Measurements from ENCODE around the gene PVALEF.

Gene PVALEF

DNA sequence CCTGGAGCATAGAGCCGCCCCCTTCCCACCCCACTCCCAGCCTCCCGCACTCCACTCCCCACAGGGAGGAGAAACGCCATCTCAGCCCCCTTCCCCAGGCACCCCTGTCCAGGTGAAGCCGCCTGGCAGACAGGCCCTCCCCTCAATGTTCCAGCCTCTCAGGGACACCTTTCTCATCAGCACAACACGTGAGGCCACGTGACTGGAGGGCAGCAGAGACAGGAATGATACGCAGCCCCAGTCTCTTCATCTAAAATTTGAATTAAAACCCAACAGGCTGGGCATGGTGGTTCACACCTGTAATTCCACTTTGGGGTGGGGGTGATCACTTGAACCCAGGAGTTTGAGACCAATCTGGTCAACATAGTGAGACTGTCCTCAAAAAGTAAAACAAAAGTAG lies 20.9 kb downstream of the PVALEF start:
- no peak for DNase-seq

DNA sequence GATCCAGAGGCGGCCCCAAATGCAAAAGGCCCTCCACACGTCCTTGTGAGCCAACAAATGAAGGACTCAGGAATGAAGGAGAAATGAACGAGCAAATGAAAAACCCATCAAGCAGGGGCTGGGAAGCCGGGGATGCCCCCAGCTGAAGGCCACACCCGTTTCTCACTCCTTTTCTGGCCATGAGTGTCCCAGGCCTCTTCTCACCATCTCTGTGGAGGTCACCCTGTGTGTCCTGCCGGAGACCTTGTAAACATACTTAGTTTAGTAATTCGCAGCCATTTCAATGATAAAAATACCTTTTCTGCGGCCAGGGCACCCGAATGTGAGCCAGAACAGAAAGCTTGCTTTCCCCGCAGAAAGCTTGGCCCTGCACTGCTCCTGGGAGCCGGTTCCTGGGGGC lies 21.8 kb downstream of the PVALEF start:
- no peak for DNase-seq

DNA sequence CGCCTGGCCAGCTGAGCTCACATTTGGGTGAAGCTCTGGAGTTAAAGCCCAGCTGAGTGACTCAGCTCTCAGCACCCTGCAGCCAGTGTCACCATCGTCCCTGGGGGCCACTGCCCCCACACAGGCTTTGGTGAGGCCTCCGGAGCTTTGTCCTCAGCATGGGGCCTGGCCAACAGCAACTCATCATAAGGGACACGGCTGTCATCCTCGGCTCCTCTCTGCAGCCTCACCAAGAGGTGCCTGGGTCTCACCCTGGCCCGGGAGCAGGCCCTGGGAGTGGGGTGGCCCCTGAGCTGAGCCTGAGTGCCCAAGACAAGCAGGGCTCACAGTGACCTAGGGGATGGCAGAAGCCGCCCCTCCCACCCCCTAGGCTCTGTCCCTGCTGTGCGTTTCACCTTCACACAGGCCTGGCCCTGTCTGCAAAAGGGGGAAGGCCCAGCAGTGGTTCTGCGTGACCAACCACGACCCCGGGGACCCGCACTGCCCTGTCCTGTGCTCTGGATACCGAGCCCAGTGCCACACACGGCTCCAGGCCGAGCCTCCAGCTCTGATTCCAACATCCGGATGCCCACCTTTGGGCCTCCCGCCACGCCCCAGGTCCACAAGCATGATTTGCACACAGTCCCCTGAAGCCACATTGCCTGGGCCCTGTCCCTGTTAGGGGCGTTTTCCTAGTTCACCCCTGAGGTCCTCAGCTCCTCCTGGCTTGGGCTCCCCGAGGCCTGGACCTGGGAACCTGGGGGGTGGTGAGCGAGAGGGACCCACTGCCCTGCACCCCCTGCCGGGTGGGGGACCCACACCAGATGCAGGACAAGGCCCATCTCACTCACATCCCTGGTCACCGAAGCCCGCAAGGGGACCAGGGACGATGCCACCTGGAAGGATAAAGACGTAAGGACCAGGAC lies 22.5 kb downstream of the PVALEF start:
- no peak for DNase-seq

DNA sequence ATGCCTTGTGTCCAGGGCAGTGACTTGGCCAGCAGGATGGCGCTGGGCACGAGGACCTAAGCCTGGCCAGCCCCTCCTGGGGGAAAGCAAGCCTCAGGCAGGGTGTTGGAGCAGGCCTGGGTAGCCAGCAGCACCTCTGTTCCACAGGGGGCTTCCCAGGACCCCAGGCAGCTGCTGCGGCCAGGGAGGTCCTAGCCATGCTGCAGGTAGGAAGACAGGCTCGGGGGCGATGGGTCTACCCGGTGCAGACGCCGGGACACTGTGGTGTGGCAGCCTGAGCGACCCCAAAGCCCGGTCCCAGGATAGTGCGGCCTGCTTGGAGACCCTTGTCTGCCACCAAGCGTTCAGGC lies 23.2 kb downstream of the PVALEF start:
- DNase-seq, result no peak

DNA sequence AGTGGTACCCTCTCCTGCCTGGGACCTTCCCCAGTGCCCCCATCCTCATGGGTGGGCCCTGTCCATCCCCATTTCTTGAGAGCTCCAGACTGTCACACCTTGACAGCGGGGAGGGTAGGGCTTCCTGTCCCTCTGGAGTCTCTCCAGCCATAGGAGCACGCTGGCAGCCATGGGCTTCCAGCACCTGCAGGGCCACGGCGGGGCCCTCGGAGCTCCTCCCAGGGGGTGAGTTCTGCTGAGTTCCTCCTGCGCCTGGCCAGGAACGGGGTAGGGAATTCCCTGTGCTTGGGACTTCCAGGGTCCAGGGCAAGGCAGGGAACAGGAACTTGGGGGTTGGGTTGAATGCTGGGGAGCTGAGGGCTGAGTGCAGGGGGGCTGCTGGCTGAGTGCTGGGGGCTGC lies 23.7 kb downstream of the PVALEF start:
- no peak for DNase-seq

DNA sequence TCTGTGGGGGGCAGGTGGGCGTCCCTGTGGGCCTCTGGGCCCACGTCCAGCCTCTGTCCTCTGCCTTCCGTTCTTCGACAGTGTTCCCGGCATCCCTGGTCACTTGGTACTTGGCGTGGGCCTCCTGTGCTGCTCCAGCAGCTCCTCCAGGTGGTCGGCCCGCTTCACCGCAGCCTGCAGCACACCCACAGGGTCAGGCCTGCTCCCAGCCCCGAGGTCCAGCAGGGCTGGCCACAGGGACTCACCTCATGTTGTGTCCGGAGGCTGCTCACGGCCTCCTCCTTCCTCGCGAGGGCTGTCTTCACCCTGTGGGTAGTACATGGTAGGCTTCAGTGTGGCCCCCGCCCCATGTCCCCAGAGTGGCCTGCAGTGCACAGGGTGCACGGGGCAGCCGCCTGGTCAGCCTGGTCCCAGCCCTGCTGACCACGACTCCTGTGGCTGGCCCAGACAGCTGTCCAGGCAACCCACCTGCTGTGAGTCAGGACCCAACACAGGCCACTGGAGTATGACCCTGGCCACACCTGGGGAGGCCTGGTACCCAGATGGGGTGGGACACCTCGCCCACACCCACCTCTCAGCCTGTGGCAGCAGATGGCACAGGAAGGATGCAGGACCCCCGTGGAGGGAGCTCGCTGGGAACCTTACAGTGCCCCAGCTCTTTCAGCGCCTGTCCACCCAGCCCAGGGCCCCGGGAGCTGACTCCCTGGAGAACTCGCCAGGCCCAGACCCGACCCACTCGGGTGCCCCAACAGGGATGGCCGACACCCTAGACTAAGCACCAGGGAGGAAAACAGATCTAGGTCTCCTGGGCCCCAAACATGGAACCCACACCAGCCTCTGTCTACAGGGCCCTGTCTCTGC lies 24.6 kb downstream of the PVALEF start:
- no peak for DNase-seq

DNA sequence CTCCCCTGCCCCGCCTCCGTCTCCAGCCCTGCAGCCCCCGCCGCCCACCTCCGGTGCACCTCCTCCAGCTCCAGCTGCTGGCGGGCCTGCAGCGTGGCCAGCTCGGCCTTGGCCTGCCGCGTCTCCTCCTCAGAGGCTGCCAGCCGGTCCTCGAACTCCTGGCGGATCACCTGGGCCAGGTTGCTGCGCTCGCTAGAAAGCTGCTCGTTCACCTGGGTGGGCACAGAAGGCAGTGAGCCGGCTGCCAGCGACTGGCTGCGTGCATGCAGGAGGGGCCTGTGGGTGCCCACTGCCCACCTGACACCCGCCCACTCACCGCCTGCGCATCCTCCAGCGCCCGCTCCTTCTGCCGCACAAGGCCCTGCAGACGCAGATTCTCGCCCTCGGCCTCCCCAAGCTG lies 25.3 kb downstream of the PVALEF start:
- no peak for DNase-seq

DNA sequence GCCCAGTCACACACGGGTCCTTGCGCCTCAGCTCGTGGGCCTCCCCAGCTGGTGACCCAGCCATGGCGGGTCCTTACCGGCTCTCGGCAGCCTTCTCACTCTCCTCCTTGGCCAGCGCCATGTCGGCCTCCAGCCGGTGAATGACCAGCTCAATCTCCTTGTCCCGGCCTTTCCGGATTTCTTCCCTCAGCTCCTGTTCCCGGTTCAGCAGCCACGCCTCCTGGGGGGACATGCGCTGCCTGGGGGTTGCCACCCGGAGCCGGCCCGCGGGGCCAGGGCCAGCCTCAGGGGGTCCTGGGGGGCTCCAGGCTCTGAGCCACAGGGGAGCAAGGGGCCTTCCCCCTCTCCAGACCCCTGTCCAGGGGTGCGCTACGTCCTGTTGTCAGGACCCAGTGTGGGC lies 25.8 kb downstream of the PVALEF start:
- no peak for DNase-seq

DNA sequence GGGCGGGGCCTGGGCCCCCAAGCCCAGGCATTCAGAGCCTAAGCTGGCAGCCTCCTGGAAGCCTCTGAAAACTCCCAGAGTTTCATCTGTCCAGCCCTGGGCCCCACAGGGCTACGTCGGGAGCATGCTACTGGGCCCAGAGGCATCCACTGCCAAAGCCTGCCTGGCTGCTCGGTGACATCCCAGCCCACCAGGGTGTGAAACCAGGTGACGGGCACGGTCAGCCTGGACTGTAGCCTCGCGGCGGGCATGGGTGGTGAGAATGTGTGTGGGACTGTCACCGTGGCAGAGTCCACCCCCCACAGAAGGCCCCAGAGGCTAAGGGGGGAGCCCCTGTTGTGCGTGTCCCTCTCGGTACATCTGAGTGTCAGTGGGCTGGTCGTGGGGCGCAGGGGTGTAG lies 26.3 kb downstream of the PVALEF start:
- no peak for DNase-seq

DNA sequence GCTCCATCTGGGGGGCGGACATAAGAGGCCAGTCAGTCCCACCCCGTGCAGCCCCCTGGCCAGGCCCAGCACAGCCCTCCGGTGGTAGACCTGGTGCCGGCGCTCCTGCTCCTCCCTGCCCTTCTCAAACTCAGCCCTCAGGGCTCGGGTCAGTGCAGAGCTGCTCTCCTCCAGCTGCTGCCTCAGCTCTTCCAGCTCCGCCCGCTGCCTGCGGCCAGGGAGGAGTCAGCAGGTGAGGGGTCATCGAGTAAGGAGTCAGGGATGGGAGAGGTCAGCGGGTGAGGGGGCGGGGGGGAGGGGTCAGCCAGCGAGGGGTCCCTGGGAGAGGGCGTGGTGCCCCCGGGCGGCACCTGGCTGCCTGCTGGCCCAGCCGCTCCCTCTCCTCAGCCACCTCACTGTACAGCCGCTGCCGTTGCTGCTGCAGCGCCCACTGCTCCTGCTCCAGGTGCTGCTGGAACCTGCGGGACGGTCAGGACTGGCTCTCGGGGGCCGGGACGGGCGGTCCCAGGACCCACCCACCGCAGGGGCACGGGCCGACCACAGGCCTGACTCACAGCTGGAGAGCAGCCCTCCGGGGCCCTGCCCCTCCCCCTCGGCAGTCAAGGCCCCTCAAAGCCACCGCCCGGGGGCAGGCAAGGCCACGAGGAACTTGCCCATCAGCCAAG lies 27.2 kb downstream of the PVALEF start:
- DNase-seq, result no peak

DNA sequence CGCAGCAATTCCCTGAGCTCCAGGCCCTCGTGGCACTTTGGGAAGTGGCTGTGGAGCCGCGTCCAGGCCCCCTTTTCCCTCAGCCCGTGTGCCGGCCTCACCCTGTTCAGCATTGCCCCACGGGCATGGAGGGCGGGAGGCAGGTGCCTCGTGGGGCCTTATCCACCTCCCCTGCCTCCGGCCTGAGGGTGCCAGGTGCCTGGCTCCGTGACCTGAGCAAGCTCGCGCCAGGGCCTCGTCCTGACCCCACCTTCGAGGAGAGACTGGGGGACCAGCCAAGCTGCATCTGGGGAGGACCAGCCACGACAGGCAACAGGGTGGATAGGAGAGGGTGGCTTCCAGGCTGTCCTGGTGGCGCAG lies 27.7 kb downstream of the PVALEF start:
- DNase-seq, result no peak

DNA sequence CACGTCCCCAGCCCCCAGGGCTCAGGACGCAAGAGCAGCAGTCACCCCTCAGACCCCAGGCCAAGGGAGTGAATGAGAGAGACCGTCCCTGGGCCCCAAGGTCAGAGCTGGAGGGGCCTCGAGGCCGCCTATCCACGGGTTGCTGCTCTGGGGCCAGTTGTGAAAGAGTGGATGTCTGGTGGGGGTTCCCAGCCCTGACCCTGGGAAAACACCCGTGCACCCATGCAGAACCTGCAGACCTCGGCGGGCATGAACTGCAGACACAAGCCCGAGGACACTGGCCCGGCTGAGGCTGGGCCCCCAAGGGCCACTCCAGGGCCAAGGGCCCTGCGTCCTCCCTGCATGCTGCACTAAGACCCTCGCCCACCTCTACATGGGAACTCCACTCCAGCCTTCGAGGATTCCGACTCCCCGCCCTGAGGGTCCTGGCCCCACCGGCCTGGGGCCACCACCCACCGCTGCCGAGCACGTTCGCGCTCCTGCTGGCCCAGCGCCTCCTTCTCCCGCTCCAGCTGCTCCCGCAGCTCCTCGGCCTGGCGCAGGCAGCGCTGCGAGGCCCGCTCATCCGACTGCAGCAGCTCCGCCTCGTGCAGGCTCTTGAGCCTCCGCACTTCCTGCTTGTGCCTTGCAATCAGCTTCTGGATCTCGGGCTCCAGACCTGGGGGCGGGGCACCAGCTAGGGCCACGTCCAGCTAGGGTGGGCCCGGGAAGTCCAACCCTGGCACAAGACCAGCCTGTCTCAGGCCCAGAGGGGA lies 28.3 kb downstream of the PVALEF start:
- no peak for DNase-seq

DNA sequence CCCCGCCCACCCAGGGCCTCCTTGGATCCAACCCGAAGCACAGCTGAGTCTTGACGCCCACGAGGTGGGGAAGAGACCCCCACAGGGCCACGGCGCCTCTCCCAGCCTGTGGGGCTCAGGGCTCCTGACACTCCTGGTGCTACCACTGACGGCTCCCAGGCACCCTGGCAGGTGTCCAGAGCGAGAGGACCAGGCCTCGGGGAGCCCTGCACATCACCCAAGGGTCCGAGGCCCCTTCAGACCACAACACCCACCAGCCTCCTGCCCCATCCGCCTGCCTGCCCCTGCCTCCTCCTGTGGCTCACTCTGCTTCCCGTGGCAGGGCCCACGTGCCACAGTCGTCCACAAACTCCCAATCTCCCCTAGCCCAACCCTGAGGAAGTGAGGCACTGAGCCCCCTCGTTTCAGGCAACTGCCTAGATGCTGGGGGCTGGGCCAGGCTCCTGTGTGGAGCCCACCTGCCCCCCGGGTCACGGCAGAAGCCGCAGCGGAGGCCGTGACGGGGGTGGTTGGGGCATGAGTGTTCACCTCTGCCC lies 29.0 kb downstream of the PVALEF start:
- DNase-seq, result no peak

DNA sequence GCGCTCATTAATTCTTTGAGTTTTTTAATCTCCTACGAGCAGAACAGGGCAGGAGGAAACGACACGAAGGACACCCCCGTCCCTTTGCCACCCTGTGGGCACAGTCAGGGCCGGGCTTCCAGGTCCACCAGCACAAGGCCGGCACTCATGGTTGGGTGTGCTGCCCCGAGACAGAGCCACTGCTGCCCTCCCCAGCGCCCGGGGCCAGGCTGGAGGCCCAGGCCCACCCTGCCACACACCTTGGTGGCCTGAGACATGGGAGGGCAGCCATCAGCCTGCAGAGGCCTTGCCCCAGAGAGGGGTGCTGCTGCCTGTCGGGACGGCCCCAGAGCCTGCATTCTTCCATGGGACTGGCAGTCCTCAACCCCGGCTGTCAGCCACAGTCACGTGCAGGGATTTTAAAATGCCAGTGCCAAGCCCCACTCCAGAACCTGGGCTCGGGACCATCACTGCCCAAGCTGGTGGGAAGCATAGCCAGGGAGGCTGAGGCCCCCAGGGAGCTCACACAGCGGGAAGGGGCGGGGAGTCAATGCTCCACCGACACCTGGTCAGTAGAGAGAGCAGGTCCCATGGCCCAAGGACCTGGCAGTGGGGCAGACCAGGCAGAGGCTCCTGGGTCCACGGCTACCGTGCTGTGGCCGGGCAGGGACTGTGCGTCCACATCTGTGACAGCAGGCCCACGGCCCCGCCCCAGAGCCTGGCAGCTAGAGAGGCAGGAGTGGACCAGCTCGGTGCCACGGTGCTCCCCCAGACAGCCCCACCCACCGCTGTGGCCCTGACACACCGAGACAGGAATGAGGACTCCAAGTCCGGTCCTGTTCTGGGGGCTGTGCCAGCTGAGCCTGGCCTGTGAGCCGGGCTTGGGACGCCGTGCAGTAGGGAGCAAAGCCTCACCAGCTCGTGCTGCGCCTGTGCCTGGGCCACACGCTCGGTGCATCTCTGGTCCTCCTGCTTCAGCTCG lies 29.9 kb downstream of the PVALEF start:
- DNase-seq, result no peak

DNA sequence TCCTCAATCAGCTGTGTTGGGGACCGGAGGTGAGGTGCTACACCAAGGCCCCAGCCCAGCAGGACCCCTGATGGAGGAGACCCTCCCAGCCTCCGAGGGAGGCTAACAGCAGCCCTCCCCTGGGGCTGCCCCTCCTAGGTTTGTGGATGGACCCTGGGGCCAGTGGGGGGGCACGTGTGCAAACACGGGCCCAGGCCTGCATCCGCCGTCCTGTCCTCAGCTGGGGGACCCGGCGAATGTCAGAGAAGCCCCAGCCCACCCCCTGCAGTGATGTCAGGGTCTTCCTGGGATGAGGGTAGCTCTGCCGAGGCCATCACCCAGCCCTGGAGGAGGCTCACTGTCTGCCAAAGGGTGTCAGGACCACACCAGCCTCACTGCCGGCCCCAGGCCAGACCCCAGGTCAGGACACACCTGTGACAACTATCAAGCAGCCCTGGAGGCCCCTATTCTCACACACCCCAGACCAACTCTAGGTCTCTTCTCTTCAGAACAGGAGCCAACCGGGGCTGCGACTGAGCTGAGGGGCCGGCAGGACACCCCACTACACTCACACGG lies 30.7 kb downstream of the PVALEF start:
- DNase-seq, result no peak

DNA sequence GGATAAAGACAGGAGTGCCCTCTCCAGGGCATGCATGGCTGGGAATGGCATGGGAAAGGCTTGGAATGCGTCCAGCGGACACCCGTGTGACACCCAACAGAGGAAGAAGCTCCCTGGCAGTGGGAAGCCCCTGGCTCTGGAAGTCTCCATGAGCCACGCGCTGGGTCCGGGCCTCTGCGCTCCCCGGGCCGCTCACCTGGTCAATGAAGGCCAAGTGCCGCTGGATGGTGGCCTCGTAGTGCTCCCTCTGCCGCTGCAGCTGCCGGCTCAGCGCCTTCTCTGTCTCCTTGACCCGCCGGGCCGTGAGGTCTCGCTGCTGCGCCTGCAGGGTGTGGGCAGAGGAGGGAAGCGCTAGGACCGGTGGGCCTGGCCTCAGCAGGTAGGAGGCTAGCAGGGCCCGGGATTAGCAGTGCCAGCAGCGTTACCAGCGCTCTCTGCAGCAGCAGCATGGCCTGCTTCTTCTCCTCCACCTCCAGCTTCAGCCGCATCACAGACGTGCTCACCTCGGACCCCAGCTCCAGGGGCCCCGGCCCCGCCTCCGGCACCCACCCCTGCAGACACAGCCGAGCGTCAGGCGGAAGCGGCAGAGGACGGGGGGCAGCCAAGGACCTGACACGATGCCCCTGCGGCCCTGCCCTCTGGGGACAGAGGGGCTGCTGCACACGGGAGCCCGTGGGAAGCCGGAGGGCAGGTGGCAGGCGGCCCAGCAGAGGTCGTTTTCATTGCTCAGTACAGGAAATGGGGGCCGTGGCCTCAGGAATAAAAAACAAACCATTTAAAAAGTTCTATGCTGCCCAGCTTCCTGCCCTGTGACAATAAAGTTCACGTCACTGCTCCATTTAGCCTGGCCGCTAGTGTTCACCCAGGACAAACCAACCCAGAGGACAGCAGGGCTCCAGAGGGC lies 31.4 kb downstream of the PVALEF start:
- no peak for DNase-seq

DNA sequence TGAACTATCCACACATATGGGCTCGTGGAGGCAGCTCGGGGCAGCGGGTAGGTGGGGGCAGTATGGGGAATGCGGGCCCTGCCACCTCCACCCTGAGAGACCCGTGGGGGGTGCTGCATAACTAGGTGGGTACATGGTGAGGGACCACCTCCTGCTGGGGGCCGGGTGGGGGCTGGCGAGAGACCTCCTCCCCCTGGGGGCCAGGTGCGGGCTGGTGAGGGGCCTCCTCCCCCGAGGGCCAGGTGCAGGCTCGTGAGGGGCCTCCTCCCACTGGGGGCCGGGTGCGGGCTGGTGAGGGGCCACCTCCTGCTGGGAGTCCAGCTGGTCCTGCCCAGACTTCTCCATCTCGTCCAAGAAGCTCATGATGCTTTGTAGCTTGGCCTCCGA lies 32.1 kb downstream of the PVALEF start:
- DNase-seq, result no peak

DNA sequence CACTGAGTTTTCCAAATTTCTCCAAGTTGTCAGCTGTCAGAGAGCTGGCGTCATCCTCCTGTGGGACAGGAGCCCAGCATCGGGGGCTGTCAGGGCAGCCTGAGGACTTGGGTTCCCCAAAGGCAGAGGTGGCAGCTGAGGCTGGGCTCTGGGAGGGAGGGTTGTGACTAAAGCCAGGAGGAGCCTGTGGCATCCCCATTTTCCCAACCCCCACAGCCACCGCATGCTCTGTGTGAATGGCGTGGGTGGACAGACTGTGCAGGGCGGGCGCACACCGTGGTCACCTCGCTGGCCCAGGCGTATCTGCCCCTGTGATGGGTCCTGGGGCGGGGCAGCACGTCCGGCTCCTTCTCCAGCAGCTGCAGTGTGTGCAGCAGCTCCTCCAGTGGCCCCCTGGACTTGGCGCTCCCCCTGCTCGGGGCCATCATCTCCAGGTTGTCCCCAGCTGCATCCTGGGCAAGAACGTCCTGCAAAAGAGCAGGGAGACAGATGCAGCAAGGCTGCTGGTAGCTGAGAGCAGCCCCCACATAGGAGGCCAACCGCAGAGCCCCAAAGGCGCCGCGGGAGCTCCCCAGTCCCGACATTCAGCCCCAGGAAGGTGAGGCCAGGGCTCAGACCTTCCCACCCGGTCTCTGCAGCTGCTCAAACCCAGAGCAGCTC lies 32.7 kb downstream of the PVALEF start:
- no peak for DNase-seq

DNA sequence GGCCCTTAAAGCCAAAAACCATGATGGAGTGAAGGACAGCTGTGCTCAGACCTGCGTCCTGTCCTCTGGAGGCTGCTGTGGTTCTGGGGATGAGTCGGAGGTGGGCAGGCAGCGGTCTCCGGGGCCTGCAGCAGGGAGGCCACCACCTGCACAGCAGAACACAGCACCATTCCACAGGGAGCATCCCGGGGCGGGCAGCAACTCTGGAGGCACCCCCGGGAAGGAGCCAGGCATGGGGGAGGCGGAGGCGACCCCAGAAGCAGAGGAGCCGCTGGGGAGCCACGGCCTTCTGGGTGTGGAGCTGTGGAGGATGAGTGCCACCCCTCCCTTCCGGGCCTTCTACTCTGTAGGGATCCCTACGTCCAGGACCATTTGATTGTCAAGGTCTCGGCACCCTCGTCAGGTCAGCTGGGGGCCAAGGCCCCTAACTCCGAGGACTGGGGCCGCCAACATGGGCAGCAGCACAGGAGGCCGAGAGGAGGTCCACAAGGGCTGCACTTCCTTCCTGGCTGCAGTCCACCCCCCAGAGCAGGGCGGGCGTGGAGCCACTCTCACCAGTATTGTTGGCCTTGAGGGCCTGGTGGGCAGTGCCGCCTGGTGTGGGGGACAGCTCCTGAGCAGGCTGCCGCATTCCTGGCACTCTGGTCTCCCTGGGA lies 33.6 kb downstream of the PVALEF start:
- no peak for DNase-seq
